LNCaP clone FGC (cell line): ENCODE data around the gene PLGRKT.
"Not testable (repeated sequence)": the region's sequence is repeated elsewhere in the genome, so short reads cannot be mapped to it uniquely, and the experiment has no call there.

Source experiments
- DNase-seq: peaks from one replicate; pipeline ENCODE4 v3.0.0-alpha.2; 2011; ENCODE audit warnings: low read depth
- H3K4me3 ChIP-seq: 2 replicates; pipeline ENCODE4 v1.5.1; 2011; ENCODE audit warnings: mild to moderate bottlenecking, low read depth, low read length, control low read depth
- TF ChIP-seq, protein P1 (sequence below): IDR thresholded peaks from 2 replicates; pipeline ENCODE4 v1.5.1; 2012; ENCODE audit warnings: mild to moderate bottlenecking; ENCODE audit not compliant: control insufficient read depth, insufficient read depth; ENCODE audit errors: extremely low read depth

Gene PLGRKT

DNA sequence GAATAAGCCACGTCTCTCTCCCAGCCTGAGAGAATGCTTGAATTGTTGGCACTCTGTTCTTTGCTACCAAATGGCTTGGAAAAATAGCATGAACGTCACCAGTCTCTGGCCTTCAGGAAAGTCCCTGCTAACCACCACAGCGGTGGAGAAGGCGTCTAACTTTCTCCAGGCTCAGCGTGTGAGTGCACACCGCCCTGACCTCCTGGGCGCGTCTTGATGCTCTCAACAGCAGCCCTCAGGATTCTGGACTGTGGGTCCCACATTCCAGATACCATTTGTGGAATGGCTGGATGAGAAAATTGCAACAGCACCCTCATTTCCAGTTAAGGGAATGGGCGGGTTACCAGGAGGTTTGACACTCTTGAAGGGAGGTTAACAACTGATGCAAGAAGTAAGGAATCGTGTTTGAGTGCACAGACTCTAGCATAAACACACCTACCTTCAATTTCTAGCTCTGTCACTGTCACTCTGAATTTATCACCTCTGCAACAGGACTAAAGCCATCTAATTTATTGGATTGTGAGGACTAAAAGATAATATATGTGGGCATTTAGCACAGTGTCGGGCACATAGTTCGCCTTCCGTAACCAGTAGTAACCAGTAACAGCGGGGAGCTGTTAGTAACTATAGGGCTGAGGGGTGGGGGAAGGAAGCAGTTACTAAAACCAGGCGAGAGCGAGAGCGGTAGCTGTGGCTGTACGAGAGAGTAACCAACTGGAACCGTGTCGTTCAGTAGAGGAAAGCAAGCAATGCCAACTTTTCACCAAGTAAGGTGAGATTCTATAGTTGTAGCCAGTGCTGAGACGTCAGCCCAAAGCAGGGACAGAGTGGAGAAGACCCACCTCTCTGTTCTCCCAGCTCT, 807 bp upstream of the PLGRKT start:
- no peak for DNase-seq
- TF ChIP-seq, protein P1, sequence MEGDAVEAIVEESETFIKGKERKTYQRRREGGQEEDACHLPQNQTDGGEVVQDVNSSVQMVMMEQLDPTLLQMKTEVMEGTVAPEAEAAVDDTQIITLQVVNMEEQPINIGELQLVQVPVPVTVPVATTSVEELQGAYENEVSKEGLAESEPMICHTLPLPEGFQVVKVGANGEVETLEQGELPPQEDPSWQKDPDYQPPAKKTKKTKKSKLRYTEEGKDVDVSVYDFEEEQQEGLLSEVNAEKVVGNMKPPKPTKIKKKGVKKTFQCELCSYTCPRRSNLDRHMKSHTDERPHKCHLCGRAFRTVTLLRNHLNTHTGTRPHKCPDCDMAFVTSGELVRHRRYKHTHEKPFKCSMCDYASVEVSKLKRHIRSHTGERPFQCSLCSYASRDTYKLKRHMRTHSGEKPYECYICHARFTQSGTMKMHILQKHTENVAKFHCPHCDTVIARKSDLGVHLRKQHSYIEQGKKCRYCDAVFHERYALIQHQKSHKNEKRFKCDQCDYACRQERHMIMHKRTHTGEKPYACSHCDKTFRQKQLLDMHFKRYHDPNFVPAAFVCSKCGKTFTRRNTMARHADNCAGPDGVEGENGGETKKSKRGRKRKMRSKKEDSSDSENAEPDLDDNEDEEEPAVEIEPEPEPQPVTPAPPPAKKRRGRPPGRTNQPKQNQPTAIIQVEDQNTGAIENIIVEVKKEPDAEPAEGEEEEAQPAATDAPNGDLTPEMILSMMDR: no peak
- peak overlapping the region; percentile 88 for H3K4me3 ChIP-seq

DNA sequence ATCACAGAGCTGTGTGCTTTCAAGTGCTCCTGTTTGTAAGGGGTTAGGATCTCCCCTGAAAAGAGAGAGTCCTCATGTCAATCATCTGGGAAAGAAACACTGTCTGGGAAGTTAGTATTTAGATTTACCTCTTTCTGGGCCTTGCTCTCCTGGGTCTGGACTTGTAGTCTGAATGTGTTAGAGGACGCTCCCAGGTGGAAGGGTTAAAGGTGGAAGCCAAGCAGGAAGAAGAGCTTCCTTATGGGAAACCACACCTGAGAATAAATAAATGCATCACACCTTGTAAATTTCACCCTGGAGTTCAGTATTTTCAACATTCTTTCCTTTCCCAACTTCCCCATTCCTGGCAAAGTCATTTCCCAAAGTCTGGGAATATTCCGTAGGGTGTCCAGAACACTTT, 1.3 kb downstream of the PLGRKT start:
- TF ChIP-seq, protein P1: no peak
- peak overlapping the region; percentile 88 for H3K4me3 ChIP-seq
- DNase-seq: no peak

DNA sequence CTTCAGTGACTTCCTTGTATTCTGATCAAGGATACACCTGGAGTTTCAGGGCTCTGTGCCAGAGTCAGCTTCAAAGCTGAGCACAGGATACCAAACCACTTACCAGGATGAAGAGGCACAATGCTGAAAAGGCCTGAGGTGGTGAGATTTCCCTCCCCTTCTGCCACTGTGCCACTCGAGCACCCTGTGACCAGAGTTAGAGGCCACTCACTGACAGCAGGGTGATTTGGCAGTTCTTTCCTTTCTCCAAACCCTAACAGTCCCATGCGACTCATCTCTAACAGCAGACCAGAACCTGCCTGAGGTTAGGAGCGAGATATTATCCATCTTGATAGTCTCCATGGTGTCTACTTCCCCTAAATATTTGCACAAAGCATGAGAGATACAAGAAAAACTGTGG, 1.8 kb downstream of the PLGRKT start:
- TF ChIP-seq, protein P1: no peak
- H3K4me3 ChIP-seq: no peak overlapping the region
- DNase-seq: no peak

DNA sequence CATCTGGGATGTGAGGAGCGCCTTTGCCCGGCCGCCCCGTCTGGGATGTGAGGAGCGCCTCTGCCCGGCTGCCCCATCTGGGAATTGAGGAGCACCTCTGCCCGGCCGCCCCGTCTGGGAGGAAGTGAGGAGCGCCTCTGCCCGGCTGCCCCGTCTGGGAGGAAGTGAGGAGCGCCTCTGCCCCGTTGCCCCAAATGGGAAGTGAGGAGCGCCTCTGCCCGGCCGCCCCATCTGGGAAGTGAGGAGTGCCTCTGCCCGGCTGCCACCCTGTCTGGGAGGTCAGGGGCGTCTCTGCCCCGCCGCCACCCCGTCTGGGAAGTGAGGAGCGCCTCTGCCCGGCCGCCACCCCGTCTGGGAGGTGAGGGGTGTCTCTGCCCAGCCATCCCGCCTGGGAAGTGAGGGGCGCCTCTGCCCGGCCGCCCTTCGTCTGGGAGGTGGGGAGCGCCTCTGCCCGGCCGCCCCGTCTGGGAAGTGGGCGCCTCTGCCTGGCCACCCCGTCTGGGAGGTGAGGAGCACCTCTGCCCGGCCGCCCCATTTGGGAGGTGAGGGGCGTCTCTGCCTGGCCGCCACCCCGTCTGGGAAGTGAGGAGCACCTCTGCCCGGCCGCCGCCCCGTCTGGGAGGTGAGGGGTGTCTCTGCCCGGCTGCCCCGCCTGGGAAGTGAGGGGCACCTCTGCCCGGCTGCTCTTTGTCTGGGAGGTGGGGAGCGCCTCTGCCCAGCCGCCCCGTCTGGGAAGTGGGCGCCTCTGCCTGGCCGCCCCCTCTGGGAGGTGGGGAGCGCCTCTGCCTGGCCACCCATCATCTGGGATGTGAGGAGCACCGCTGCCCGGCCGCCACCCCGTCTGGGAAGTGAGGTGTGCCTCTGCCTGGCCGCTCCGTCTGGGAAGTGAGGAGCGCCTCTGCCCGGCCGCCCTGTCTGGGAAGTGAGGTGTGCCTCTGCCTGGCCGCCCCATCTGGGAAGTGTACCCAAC, 3.6 kb downstream of the PLGRKT start:
- not testable (repeated sequence) for H3K4me3 ChIP-seq, DNase-seq

DNA sequence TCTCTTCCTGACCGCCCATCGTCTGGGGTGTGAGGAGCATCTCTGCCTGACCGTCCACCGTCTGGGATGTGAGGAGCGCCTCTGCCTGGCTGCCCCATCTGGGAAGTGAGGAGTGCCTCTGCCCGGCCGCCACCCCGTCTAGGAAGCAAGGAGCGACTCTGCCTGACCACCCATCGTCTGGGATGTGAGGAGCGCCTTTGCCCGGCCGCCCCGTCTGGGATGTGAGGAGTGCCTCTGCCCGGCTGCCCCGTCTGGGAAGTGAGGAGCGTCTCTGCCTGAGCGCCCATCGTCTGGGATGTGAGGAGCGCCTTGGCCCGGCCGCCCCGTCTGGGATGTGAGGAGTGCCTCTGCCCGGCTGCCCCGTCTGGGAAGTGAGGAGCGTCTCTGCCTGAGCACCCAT, 4.4 kb downstream of the PLGRKT start:
- DNase-seq, H3K4me3 ChIP-seq: not testable (repeated sequence)

DNA sequence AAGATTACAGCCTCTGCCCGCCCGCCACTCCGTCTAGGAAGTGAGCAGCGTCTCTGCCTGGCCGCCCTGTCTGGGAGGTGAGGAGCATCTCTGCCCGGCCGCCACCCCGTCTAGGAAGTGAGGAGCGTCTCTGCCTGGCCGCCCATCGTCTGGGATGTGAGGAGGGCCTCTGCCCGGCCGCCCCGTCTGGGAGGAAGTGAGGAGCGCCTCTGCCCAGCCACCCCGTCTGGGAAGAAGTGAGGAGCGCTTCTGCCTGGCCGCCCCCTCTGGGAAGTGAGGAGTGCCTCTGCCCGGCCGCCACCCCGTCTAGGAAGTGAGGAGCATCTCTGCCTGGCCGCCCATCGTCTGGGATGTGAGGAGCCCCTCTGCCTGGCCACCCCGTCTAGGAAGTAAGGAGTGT, 4.8 kb downstream of the PLGRKT start:
- DNase-seq: not testable (repeated sequence)

DNA sequence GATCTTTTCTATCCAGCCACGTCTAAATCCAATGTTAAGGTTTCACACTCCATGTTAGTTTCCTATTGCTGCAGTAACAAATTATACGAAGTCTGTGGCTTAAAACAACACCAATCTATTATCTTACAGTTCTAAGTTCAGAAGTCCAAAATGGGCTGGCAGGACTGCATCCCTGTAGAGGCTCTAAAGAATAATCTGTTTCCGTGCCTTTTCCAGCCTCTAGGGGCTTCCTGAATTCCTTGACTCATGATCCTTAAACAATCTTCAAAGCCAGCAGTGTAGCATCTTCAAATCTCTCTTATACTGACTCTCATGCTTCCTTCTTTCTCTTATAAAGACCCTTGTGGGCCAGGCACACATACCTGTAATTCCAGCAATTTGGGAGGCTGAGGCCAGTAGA, 6.8 kb downstream of the PLGRKT start:
- DNase-seq: no peak
- TF ChIP-seq, protein P1: no peak
- H3K4me3 ChIP-seq: no peak overlapping the region

More for the DNA sequence above, 4.8 kb downstream of the PLGRKT start:
- not testable (repeated sequence) for H3K4me3 ChIP-seq

DNA sequence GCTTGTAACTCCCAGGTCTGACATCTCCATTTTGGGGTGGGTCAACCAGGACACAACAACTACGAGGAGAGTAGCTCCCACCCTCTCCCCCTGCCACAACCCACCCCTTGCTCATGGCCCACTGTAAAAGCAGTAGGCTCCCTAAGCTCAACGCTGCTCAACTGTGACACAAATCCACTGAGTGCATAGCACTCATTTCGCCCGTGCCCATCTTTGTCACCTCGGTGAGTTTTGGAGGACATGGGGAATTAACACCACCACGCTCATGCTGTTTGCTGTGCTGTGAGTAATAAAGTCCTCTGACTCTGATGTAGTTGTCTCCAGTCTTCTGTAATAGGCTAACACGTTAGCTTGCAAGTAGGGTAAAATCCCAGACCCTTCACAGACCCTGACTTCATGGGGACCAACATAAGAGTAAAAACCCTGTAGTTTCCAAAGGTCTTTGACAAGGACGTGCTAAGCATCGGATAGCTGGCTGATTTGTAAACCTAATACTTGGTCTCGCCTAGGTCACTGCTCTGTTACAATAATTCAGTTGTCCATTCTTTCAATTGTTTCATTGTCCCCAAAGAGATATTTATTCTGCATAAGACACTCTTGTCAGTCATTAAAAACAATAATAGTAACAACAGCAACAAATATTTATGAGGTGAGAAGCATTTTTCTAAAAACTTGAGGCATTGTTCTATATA, 7.7 kb downstream of the PLGRKT start:
- TF ChIP-seq, protein P1: no peak
- no peak for DNase-seq

More for the DNA sequence above, 7.7 kb downstream of the PLGRKT start:
- no peak overlapping the region for H3K4me3 ChIP-seq
